CD4-positive, alpha-beta memory T cell (primary cell): ENCODE measurements around the gene ASTN2. TPM values are rescaled to one million over a fixed set of nuclear protein-coding genes. Genes with fewer than 3 reads are reported as not detected.

Experiments used
- CTCF ChIA-PET: fragments of 350-600 bp; sonication (Branson Sonifier 250); formaldehyde crosslinking; loops from one replicate; lab custom pipeline; 2021; ENCODE audit warnings: inconsistent platforms; ENCODE audit not compliant: partially characterized antibody; lab: Charles Lee
- POLR2A ChIA-PET: fragments of 350-600 bp; sonication (Branson Sonifier 250); formaldehyde crosslinking; loops from one replicate; lab custom pipeline; 2021; ENCODE audit not compliant: partially characterized antibody; lab: Charles Lee
- DNase-seq, 5 donors: peaks; one replicate each; pipeline versions ENCODE4 v3.0.0 to v3.0.0-alpha.2; 2020 to 2022; ENCODE audit warnings: mixed read lengths in 1 of 5
- H3K27ac ChIP-seq: one replicate; pipeline ENCODE4 v1.7.0; 2013; ENCODE audit warnings: low read depth, low read length
- H3K27me3 ChIP-seq: 2 replicates; pipeline ENCODE4 v1.7.0; 2013; ENCODE audit warnings: mild to moderate bottlenecking, low read length, moderate library complexity; ENCODE audit not compliant: insufficient read depth
- H3K36me3 ChIP-seq: 2 replicates; pipeline ENCODE4 v1.7.0; 2013; ENCODE audit warnings: mild to moderate bottlenecking, low read length, moderate library complexity; ENCODE audit not compliant: insufficient read depth
- H3K4me1 ChIP-seq: 2 replicates; pipeline ENCODE4 v1.7.0; 2013; ENCODE audit warnings: mild to moderate bottlenecking, low read length, moderate library complexity; ENCODE audit not compliant: insufficient read depth
- H3K4me3 ChIP-seq, 2 donors: one replicate each; pipeline ENCODE4 v1.7.0; 2013; ENCODE audit warnings: low read length in 2 of 2, mild to moderate bottlenecking in 1 of 2
- H3K9me3 ChIP-seq, 2 donors: one replicate each; pipeline ENCODE4 v1.7.0; 2013; ENCODE audit warnings: low read length in 2 of 2, control low read depth in 1 of 2; ENCODE audit not compliant: control insufficient read depth in 1 of 2
- H3K27ac Mint-ChIP-seq, 7 donors: one replicate each; pipeline ENCODE4 v1.8.0; 2020 to 2021; ENCODE audit warnings: mixed read lengths in 7 of 7, mild to moderate bottlenecking in 6 of 7, inconsistent platforms in 3 of 7, moderate library complexity in 3 of 7
- H3K27me3 Mint-ChIP-seq, 2 donors: one replicate each; pipeline ENCODE4 v1.8.0; 2020 to 2021; ENCODE audit warnings: mixed read lengths in 2 of 2
- H3K36me3 Mint-ChIP-seq, 2 donors: one replicate each; pipeline ENCODE4 v1.8.0; 2020 to 2021; ENCODE audit warnings: mixed read lengths in 2 of 2, inconsistent platforms in 1 of 2, mild to moderate bottlenecking in 1 of 2
- H3K4me1 Mint-ChIP-seq, 4 donors: one replicate each; pipeline ENCODE4 v1.8.0; 2020 to 2021; ENCODE audit warnings: mixed read lengths in 4 of 4, mild to moderate bottlenecking in 1 of 4
- H3K4me3 Mint-ChIP-seq, 8 donors: one replicate each; pipeline ENCODE4 v1.8.0; 2020 to 2021; ENCODE audit warnings: mixed read lengths in 8 of 8, mild to moderate bottlenecking in 7 of 8, moderate library complexity in 6 of 8, inconsistent platforms in 3 of 8
- H3K9me3 Mint-ChIP-seq, 8 donors: one replicate each; pipeline ENCODE4 v1.8.0; 2020 to 2021; ENCODE audit warnings: mixed read lengths in 8 of 8, mild to moderate bottlenecking in 5 of 8, inconsistent platforms in 3 of 8, moderate library complexity in 1 of 8
- intact Hi-C: fragments of 100-400 bp; cut with micrococcal nuclease; formaldehyde crosslinking; loops from one replicate; pipeline ENCODE4 v1.15.1; 2023
- polyA plus RNA-seq, 2 donors: library from polyadenylated mRNA; unstranded; fragments of 300-500 nt; fragmentation: Illumina TruSeq; gene quantifications; one replicate each; pipeline ENCODE4 v1.2.3, GENCODE V29; 2021
- total RNA-seq, 2 experiments: library from RNA; stranded (reverse); gene quantifications; one replicate each; pipeline ENCODE4 v1.2.3, GENCODE V29; 2021

ASTN2 gene
- total and polyA plus RNA-seq, 4 experiments from 2014 or later = 2.7 to 5.9 (median 4.8) TPM

GRCh38 chr9:117395151-117395650 lies 19.7 kb downstream of the ASTN2 start:
- DNase-seq = no peak
- Mint-ChIP-seq H3K4me3 (no peak overlapping the region), H3K4me1 (no peaks in the 10 kb centered on the region), H3K36me3 (no peaks in the 10 kb centered on the region), H3K27ac (no peak overlapping the region), H3K9me3 (peaks cover 0 to 6% (median 3%) of the 10 kb centered on the region in 8 donors), H3K27me3 (no peaks in the 10 kb centered on the region)
- H3K4me3 ChIP-seq = no peak overlapping the region
- H3K4me1 ChIP-seq = no peaks in the 10 kb centered on the region
- H3K27me3 ChIP-seq = no peaks in the 10 kb centered on the region
- ChIA-PET CTCF (no interaction called here), POLR2A (no interaction called here)
- no peaks in the 10 kb centered on the region for H3K9me3 ChIP-seq
- H3K36me3 ChIP-seq = no peaks in the 10 kb centered on the region
- no peak overlapping the region for H3K27ac ChIP-seq
- intact Hi-C loops = no loop called here

GRCh38 chr9:117394655-117395054 lies 20.2 kb downstream of the ASTN2 start:
- H3K4me1 ChIP-seq = no peaks in the 10 kb centered on the region
- DNase-seq = no peak
- Mint-ChIP-seq H3K9me3 (peaks cover 0 to 6% (median 2%) of the 10 kb centered on the region in 8 donors), H3K4me1 (no peaks in the 10 kb centered on the region), H3K27ac (no peak overlapping the region), H3K27me3 (no peaks in the 10 kb centered on the region), H3K4me3 (no peak overlapping the region), H3K36me3 (no peaks in the 10 kb centered on the region)
- no peaks in the 10 kb centered on the region for H3K27me3 ChIP-seq
- no peaks in the 10 kb centered on the region for H3K36me3 ChIP-seq
- no peaks in the 10 kb centered on the region for H3K9me3 ChIP-seq
- H3K27ac ChIP-seq = no peak overlapping the region
- POLR2A ChIA-PET = no interaction called here
- CTCF ChIA-PET = no interaction called here
- no peak overlapping the region for H3K4me3 ChIP-seq
- intact Hi-C loops = no loop called here

GRCh38 chr9:117392992-117393391 lies 21.9 kb downstream of the ASTN2 start:
- Histone ChIP-seq H3K27me3 (no peaks in the 10 kb centered on the region), H3K27ac (no peak overlapping the region), H3K4me1 (no peaks in the 10 kb centered on the region), H3K9me3 (no peaks in the 10 kb centered on the region), H3K4me3 (no peak overlapping the region), H3K36me3 (no peaks in the 10 kb centered on the region)
- Mint-ChIP-seq H3K4me1 (no peaks in the 10 kb centered on the region), H3K27ac (no peak overlapping the region), H3K4me3 (no peak overlapping the region), H3K27me3 (no peaks in the 10 kb centered on the region), H3K9me3 (peaks cover 0 to 7% (median 2%) of the 10 kb centered on the region in 8 donors), H3K36me3 (no peaks in the 10 kb centered on the region)
- ChIA-PET CTCF (no interaction called here), POLR2A (no interaction called here)
- no peak for DNase-seq
- intact Hi-C loops = no loop called here

GRCh38 chr9:117387422-117387821 lies 27.4 kb downstream of the ASTN2 start:
- Mint-ChIP-seq H3K4me3 (no peak overlapping the region), H3K27me3 (no peaks in the 10 kb centered on the region), H3K36me3 (no peaks in the 10 kb centered on the region), H3K4me1 (no peaks in the 10 kb centered on the region), H3K9me3 (peaks cover 0 to 8% (median 0%) of the 10 kb centered on the region in 8 donors), H3K27ac (no peak overlapping the region)
- Histone ChIP-seq H3K4me3 (no peak overlapping the region), H3K27me3 (no peaks in the 10 kb centered on the region), H3K9me3 (no peaks in the 10 kb centered on the region), H3K27ac (no peak overlapping the region), H3K4me1 (no peaks in the 10 kb centered on the region), H3K36me3 (no peaks in the 10 kb centered on the region)
- intact Hi-C loops = no loop called here
- CTCF ChIA-PET = no interaction called here
- no peak for DNase-seq
- POLR2A ChIA-PET = no interaction called here

GRCh38 chr9:117379341-117379740 lies 35.5 kb downstream of the ASTN2 start:
- POLR2A ChIA-PET = no interaction called here
- peaks cover 2 to 17% (median 7%) of the 10 kb centered on the region in 8 donors for H3K9me3 Mint-ChIP-seq

GRCh38 chr9:117377046-117377445 lies 37.8 kb downstream of the ASTN2 start:
- no peak overlapping the region for H3K27ac Mint-ChIP-seq
- H3K36me3 Mint-ChIP-seq = no peaks in the 10 kb centered on the region
- H3K4me1 Mint-ChIP-seq = no peaks in the 10 kb centered on the region
- peaks cover under 1 to 22% (median 10%) of the 10 kb centered on the region in 8 donors for H3K9me3 Mint-ChIP-seq
- DNase-seq = no peak
- Histone ChIP-seq H3K9me3 (no peaks in the 10 kb centered on the region), H3K36me3 (no peaks in the 10 kb centered on the region), H3K4me3 (no peak overlapping the region), H3K27ac (no peak overlapping the region), H3K4me1 (no peaks in the 10 kb centered on the region), H3K27me3 (no peaks in the 10 kb centered on the region)
- H3K4me3 Mint-ChIP-seq = no peak overlapping the region
- no peaks in the 10 kb centered on the region for H3K27me3 Mint-ChIP-seq
- intact Hi-C loops = no loop called here
- CTCF ChIA-PET = no interaction called here
- POLR2A ChIA-PET = no interaction called here

More at GRCh38 chr9:117379341-117379740, 35.5 kb downstream of the ASTN2 start:
- Mint-ChIP-seq H3K4me1 (no peaks in the 10 kb centered on the region), H3K27ac (no peak overlapping the region), H3K4me3 (no peak overlapping the region), H3K36me3 (no peaks in the 10 kb centered on the region), H3K27me3 (no peaks in the 10 kb centered on the region)
- no peak overlapping the region for H3K27ac ChIP-seq
- no peak for DNase-seq
- no peaks in the 10 kb centered on the region for H3K27me3 ChIP-seq
- H3K4me3 ChIP-seq = no peak overlapping the region
- no peaks in the 10 kb centered on the region for H3K36me3 ChIP-seq
- CTCF ChIA-PET = no interaction called here
- intact Hi-C loops = no loop called here
- H3K4me1 ChIP-seq = no peaks in the 10 kb centered on the region
- H3K9me3 ChIP-seq = no peaks in the 10 kb centered on the region

- ChIA-PET POLR2A (no interaction called here), CTCF (no interaction called here)
- H3K27ac ChIP-seq = no peak overlapping the region
- Mint-ChIP-seq H3K36me3 (no peaks in the 10 kb centered on the region), H3K27ac (no peak overlapping the region), H3K4me1 (no peaks in the 10 kb centered on the region), H3K27me3 (no peaks in the 10 kb centered on the region), H3K9me3 (peaks cover 0 to 22% (median 9%) of the 10 kb centered on the region in 8 donors), H3K4me3 (no peak overlapping the region)
- H3K27me3 ChIP-seq = no peaks in the 10 kb centered on the region
- H3K4me1 ChIP-seq = no peaks in the 10 kb centered on the region
- no peak for DNase-seq
- no peaks in the 10 kb centered on the region for H3K36me3 ChIP-seq
- intact Hi-C loops = no loop called here
- no peaks in the 10 kb centered on the region for H3K9me3 ChIP-seq
- no peak overlapping the region for H3K4me3 ChIP-seq
Measured at GRCh38 chr9:117375956-117376355, 38.9 kb downstream of the ASTN2 start.
